DMS114 treated with DMSO at 0.1 percent for 48 hours (cell line): Measurements from ENCODE around the gene AGMO.

Experiments
- DNase-seq: peaks from one replicate; lab custom pipeline; 2025; ENCODE audit not compliant: unreplicated experiment; lab: John Stamatoyannopoulos, UW

Gene AGMO

DNA sequence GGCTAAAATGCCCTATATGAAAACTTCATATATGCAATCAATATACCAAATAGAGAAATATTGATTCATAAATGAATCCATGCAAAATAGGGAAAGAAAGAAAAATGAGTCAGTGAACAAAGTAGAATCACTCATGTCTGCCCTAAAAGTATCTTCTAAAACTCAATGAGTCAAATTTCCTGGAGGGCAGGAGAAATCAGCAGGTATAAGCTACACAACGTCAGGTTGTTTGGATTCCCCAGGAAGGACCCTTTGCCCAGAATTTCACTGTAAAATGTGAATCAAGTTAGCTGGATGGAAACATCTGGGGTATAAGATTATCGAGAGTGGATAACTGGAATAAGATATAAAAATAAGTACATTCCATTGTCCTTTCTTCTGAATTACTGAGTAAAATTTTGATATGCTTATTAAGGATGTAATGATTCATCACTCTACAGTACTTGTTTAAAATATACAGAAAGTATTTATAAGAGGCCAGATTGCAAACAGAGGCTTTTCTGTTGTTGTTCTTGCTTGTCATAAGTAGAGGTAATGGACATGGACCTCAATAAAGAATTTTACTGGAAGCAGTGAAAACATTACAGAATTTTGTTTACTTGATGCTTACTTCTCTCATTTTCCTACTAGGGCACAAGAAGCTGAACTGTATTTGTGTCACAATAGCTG lies 99.0 kb downstream of the AGMO start:
- DNase-seq, result no peak

DNA sequence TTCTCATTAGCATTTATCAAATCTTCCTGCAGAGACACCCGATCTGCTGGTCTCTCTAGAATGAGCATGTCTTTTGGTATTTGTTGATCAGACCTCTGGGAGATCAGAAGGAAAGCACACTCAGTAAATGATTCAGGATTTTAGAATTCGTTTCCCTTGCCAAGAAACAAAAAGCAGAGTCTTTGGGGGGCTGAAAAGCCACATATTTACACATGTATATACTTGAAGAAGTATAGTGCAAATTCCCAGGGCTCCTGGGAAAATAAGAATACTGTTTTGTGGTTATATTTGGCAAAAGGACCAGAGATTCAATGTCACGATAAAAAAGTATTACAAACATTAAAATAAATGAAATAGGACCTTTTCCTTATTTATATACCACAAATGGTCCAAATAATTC lies 100.2 kb downstream of the AGMO start:
- DNase-seq, result no peak

DNA sequence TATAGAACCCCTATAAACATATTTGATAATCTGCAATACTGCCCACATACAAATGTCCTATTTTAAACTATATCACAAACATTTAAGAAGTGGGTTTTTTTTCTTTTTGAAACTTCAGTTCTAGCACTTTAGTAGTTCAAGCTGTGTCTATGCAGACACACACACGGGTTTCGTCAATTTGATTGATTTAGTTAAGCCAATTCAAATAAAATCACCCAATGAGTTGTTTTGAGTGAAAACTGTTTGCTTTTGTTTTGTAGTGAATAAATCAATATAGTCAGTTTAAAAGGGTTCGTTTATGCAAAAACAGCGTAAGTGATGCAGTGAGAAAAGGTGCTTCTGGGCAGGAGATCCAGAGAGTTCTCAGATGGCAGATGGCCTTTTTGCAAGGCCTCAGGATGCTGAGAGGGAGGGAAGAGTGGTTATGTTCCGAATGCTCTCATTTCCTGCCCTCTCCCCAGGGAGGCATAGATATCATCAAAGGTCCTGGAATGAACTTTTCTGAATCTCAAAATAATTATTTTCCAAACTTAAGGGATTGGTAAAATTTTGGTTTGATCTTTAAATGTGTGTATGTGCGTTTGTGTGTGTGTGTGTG lies 102.7 kb downstream of the AGMO start:
- DNase-seq, result no peak

DNA sequence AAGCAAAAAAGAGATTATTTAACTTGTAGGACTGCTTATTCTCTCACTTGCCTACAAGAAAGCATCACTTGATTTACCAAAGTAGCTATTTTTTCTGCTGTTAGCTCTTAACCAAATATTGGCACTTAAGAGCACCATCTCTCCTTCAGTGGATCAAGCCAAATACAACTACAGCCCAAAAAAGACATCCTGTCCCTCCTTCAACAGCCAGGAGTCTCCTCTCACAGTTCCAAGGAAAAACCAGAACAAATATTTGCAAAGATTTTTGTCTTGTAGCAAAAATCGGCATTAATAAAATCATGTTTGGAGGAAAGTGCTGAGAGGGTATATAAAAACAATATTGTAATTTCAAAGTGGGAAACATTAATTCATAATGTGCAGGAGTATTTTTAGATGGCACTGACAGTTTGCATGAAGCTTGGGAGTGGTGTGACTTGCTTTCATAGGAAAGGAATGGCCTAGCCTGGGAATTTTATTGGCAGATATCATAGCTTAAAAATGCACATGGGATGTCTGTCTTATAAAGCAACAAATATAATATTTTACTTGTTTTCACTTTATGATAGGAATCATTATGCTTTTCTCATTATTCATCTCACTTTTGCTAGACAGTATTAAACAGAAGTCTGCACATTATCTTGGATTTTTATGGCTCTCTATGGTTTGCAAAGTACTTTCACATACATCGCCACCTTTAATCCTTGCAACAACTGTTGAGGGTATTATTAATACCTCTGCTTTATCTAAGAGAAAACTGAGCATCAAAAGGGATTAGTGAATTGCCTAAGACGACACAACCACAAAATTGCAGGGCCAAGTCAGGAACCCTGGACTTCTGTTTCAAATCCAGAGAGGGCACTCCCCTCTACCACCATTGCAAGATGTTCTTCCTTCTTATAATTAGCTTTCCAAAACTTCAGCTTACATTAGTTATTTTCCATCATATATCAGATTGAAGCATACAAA lies 103.5 kb downstream of the AGMO start:
- no peak for DNase-seq

DNA sequence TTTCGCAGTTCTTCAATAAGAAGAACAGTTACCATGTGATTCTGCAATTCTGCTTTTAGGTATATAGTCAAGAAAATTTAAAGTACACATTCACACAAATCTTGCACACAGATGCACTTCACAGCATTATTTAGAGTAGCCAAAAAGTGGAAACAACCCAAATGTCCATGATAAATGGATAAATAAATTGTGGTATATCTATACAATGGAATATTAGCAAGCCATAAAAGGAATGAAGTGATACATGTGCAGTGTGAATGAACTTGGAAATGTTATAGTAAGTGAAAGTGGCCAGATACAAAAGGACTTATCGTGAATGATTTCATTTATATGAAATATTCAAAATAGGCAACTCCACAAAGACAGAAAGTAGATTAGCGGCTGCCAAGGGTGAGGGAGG lies 109.1 kb downstream of the AGMO start:
- no peak for DNase-seq

DNA sequence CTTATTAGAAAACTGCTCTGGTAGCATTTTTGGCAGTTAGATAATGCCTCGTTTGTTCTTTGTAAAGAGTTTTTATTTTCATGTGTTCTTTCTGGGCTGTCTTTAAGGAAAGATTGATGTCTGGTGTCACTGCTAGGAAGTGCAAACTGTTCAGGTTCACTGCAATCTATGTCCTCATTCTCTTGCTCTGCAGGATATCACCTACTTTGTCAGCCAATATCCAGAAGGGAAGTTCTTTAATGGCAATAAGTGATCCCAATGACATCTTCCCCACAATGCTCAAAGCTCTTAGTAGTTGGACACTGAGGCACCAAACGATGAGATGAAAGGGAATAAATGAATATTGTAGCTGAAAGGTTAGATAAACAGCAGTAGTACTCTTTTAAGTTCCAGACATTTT lies 115.1 kb downstream of the AGMO start:
- no peak for DNase-seq

DNA sequence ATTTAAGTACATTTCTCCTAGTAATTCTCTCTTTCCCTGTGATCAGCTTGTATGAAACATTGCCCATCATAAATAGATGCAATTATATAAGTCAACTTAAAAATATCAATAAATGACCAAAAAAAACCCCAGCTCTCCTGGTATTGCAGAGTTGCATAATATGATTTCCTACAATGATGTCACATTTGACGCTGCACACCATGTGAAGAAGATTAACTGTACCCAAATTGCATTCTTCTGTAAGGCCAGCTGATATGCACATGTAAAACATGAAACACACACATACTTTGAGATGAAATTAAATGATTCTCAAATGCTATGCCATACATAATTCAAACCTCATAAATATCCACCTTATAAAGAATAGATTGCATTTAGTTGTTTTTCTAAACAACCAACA lies 115.5 kb downstream of the AGMO start:
- DNase-seq, result no peak

DNA sequence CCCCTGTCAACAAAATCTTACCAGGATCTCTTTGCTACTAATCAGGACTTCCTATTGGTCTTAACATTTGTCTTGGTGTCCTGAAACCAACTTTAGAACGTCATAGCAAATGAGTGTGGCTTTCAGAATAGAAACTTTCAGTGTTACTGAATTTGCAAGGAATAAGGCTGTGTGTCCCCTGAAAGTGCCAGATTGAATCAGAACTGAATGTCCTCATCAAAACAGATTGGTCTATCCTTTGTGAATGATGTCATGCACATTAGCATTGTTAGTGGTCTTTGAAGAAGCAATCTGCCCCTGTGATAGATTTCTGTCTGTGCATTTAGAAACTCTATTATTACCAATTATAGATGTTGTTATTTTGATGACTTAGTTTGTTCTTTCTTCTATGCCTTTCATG lies 119.9 kb downstream of the AGMO start:
- DNase-seq, result no peak

DNA sequence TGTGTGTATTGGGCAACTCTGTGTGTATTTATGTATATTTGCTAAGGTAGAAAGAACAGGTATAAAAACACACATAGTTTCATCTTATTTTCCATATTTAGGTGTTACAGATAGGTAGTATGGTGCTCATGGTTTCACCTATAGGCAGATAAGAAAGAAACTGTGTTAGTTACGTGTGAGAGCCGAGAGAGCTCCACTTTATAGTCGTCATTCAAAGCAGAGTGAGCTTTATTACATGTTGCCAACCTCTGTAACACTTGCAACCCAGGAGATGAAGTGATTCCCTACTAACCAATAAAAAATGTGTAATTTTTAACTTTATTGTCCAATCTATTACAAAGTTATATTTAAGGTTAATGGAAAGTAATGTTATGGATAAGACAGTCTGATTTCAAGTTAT lies 121.3 kb downstream of the AGMO start:
- DNase-seq, result no peak

DNA sequence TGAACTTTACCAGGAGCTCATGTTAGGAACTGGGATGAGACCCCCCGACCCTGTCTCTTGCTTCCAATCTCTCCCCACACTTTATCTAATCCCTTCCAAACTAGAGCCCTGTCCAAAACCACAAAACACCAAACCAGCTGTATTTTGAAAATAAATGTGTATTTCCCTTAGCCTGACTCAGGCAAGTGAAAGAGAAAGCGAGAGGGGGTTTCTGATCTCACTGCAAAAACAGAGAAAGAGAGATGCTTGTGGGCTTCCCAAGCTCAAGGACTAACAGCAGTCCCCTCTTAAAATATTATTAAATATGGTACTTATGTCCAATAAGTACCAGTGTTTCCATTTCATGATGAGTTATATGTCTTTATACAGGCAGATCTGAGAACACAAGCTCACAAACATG lies 122.0 kb downstream of the AGMO start:
- DNase-seq, result no peak

DNA sequence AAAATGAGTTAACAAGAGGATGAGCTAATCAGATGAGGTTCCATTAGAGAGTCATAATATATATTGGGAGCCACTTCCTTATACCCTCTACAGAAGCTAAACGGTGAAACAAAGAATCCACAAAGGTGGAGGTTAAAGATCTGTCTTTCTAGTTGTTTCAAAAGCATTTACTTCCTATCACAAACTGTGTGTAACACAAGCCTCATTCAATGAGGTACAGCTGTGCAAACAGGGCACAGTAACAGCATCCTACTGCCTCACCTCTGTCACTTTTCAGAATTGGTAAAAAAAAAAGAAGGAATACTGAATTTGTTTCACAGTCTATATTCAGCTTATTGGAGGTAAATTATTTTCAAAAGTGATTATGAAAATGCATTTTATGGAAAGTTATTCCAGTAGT lies 128.7 kb downstream of the AGMO start:
- DNase-seq, result no peak

DNA sequence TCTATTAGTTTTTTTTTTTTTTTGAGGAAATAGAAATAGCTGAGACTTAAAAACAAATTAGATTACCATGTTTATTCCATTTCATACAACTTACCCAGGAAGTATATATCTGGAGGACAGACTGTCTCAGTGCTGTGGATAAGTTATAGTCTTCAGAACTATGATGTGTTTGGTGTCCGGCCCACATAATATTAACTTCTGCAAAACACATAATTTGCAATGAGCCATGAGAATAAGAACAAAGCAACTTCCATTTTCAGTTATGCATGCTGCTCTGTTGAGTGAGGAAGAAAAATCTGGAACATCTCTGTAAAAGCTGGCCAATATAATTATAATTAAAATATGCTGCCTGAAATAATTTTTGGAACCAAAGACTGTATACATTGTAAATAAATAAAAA lies 130.9 kb downstream of the AGMO start:
- DNase-seq, result no peak

DNA sequence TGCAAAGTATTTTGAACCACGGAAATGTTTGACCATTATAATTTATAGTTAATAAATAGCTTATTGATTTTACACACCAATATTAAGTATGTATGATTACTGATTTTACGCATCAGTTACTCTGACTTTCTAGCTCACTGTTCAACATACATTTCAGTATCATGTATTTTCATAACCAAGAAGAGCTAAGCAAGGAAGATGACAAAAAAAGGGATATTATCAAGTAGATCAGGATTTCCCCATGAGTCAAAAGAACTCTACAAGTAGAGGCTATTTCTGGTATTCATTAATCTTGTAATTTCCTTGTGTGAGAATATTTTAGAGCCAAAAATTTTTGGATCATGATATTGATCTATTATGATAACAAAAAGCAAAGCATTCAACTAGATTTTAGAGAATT lies 131.6 kb downstream of the AGMO start:
- no peak for DNase-seq

DNA sequence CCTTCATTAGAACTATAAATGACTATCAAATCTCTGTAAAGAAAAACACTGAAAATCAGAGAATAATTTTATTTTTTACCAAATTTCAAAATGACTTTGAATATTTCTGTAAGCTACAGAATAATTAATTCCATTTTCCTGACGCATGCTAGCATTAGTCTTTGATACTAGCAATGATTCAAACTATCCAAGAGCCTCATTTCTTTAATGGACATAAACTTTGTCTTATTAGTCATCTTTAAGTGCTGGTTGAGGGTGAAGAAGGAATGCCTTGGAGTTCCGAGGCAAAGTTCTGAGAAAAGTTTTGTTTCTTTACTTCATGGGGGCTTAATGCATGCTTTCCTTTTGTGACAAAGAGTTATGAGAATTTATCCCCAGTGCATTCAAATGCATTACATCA lies 137.3 kb downstream of the AGMO start:
- DNase-seq, result no peak

DNA sequence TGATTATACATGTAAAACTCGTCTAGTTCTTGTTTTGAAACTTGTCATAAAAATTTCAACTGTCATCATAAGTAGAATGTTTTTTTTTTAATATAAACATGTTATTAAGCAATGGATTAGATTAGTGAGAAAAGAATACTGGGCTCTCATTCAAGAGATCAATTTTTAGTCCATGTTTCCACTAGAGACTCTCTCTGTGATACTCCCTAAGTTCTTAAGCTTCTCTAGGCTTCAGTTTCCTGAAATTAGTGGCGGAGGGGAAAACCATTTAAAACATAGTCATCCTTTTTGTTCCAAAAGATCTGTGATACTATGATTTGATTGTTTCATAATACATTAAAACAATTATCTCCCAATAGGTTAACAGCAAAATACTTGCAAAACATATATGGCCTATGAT lies 142.2 kb downstream of the AGMO start:
- DNase-seq, result no peak

DNA sequence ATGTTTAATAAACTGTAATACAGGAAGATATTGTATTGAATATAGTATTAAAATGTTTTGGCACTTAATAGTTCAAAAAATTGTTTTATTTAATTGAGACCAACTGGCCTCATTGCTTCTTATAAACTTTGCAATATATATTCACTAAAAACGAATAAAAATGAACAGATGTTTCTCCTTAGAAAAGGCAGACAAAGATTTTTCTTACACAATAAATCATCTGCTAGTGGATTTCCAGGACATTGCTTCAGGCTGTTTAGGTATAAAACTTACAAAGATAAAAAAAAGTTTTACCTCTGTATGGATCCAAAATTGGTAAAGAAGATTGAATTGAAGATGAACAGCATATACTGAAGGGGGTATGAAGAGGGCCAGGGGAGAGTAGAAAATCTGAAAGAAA lies 143.6 kb downstream of the AGMO start:
- no peak for DNase-seq

DNA sequence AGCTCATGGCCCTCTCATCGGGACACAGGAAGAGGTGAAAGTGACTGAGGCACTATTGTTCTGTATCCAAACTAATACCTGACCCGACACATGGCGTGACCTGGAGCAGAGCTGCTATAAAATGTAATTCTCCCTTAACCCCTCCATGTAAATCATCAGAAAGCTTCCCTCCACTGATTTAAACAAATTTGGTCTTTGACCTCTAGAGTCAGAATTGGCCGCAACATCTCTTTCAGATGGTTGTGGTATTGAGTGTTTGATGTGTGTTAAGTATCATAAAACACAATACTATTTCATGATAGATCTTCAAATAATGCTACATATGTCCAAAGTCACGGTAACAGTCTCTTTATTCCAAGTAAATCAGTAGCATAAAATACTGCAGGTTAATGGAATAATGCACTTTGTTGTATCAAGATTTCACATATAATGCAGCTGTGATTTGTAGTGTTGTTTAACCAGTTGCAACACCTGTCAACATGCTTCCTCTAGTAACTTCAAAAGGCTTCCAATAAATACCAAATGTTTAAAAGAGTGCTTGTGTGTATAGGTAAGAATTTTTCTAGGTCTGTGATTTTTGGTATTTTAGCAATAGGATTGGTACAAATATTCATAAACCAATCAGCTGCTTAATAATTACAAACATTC lies 144.3 kb downstream of the AGMO start:
- no peak for DNase-seq

DNA sequence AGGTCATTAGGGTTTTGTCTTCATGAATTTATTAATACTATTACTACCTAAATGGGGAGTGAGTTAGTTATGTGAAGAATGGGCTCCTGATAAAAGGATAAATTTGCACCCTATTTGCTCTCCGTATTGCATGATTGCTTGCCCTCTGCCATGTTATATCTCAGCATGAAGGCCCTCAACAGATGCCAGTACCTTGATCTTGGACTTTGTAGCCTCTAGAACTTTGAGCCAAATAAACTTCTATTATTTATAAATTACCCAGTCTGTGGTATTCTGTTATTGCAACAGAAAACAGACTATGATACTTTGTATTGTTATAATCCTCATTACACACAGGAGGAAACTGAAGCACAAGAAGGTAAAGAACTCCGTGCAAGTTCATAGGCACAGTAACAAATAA lies 150.8 kb downstream of the AGMO start:
- no peak for DNase-seq

DNA sequence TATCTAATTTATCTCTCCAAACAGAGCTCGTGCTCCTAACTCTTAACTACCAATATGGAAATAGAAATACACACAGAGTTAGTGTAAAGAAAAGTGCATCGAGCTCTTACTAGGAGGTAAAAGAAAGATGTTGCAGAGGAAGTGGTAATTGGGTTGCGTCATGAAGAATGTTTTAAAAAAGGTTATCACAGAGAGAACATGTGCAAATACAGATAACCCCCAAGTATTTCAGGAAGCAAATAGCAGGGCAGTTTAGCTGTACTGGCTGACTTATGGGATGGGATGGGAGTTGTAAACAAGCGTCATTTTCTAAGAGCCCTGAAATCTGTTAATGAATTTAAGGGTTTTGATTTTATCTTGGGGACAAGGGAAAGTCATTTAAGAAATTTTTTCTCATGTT lies 153.9 kb downstream of the AGMO start:
- no peak for DNase-seq

DNA sequence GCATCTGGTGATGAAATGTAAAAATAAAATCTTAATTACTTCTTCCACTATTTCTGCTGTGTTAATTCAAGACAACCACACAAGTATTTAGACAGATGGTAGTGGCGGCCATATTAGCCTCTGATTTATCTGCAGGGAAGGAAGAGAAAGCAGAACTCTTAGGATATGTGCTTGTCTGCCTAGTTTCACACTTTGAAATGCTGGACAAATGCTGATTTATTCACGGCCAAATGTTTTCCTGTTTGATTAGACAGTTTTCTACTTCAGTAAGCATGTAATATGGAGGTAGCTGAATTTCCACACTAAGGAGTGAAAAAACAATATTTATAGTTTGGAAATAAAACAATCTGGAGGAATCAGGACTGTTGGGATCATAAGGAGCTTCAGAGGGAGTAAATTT lies 158.1 kb downstream of the AGMO start:
- DNase-seq, result no peak

DNA sequence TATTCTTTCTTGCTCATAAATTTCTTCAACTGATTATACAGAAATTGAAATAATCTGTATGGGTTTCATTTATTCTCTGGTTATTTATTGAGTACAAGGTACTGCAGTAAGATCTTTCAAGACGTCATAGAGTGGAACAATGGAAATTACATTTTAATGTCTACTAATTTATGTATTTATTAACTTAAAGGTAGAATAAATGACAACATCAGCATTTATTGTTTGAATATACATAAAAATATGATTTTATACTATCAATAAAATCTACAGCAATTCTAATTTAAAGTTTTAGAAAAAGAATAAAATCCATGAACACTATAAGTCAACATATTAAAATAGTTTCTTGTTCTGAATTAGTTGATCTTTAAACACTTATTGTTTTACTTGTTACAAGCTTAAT lies 158.5 kb downstream of the AGMO start:
- no peak for DNase-seq
